PC-3 (cell line): ENCODE measurements around the gene KRTAP4-2. TPM values are rescaled to one million over a fixed set of nuclear protein-coding genes. Genes with fewer than 3 reads are reported as not detected.
"Not testable (repeated sequence)": the region's sequence is repeated elsewhere in the genome, so short reads cannot be mapped to it uniquely, and the experiment has no call there.

ENCODE experiments used
- ATAC-seq: fragments of 200-7000 bp; cut with Tn5 transposase; 2 replicates; pipeline ENCODE4 v1.9.1; 2020; ENCODE audit warnings: mild to moderate bottlenecking, moderate library complexity
- Bru-seq: library from RNA; stranded (reverse); fragments of 400-500 nt; gene quantifications from one replicate; lab custom pipeline; 2021; lab: Mats Ljungman, UMichigan
- BruChase-seq, 2 experiments: library from RNA; stranded (reverse); fragments of 400-500 nt; gene quantifications; one replicate each; lab custom pipeline; 2021; lab: Mats Ljungman, UMichigan
- BruUV-seq: library from RNA; stranded (reverse); fragments of 400-500 nt; replicated peaks from 2 replicates; lab custom pipeline; 2021; lab: Mats Ljungman, UMichigan
- CTCF ChIA-PET: fragments of 300-600 bp; sonication (Branson Sonifier 250); formaldehyde crosslinking; loops from one replicate; lab custom pipeline; 2022; ENCODE audit warnings: antibody characterized with exemption; lab: Charles Lee
- POLR2A ChIA-PET: fragments of 300-600 bp; sonication (Branson Sonifier 250); formaldehyde crosslinking; loops from one replicate; lab custom pipeline; 2022; ENCODE audit warnings: antibody characterized with exemption; ENCODE audit not compliant: unreplicated experiment; lab: Charles Lee
- DNase-seq: peaks from one replicate; pipeline ENCODE4 v3.0.0-alpha.2; 2015
- H2AFZ ChIP-seq: fragments of 300-600 bp; sonication (generic); 2 replicates; pipeline ENCODE4 v1.6.0; 2016; ENCODE audit warnings: antibody characterized with exemption, low read length
- H3F3A ChIP-seq: fragments of 300-600 bp; sonication (generic); one replicate; pipeline ENCODE4 v1.6.0; 2017; ENCODE audit warnings: antibody characterized with exemption, low read length, control low read depth, mild to moderate bottlenecking; ENCODE audit not compliant: unreplicated experiment
- H3K27ac ChIP-seq: fragments of 300-600 bp; sonication (generic); 2 replicates; pipeline ENCODE4 v1.5.1; 2016; ENCODE audit warnings: mild to moderate bottlenecking, low read length
- H3K27me3 ChIP-seq: fragments of 300-600 bp; sonication (generic); 2 replicates; pipeline ENCODE4 v1.6.1; 2016; ENCODE audit warnings: low read length, mixed read lengths
- H3K36me3 ChIP-seq: fragments of 300-600 bp; sonication (generic); 2 replicates; pipeline ENCODE4 v1.6.1; 2016; ENCODE audit warnings: low read depth, mixed run types, low read length, mixed read lengths
- H3K4me1 ChIP-seq: fragments of 300-600 bp; sonication (generic); 2 replicates; pipeline ENCODE4 v1.5.1; 2016; ENCODE audit warnings: low read length; ENCODE audit not compliant: insufficient read depth
- H3K4me2 ChIP-seq: fragments of 300-600 bp; sonication (generic); 2 replicates; pipeline ENCODE4 v1.6.0; 2016; ENCODE audit warnings: low read length
- H3K4me3 ChIP-seq: fragments of 300-600 bp; sonication (generic); 2 replicates; pipeline ENCODE4 v1.5.1; 2016; ENCODE audit warnings: mild to moderate bottlenecking, low read length, mixed read lengths
- H3K79me2 ChIP-seq: fragments of 300-600 bp; sonication (generic); 2 replicates; pipeline ENCODE4 v1.6.1; 2017; ENCODE audit warnings: low read length, mixed read lengths
- H3K9ac ChIP-seq: fragments of 300-600 bp; sonication (generic); 2 replicates; pipeline ENCODE4 v1.6.0; 2016; ENCODE audit warnings: mild to moderate bottlenecking, low read length
- H3K9me2 ChIP-seq: fragments of 300-600 bp; sonication (generic); replicated peaks from 2 replicates; pipeline ENCODE4 v1.6.1; 2016; ENCODE audit warnings: mixed run types, low read length, mixed read lengths
- H3K9me3 ChIP-seq: fragments of 300-600 bp; sonication (generic); 2 replicates; pipeline ENCODE4 v1.6.1; 2016; ENCODE audit warnings: low read length, mixed read lengths
- H4K20me1 ChIP-seq: fragments of 300-600 bp; sonication (generic); 2 replicates; pipeline ENCODE4 v1.6.1; 2016; ENCODE audit warnings: low read length, mixed read lengths
- EZH2 ChIP-seq: fragments of 300-600 bp; sonication (generic); IDR thresholded peaks from one replicate; pipeline ENCODE4 v1.6.1; 2017; ENCODE audit warnings: antibody characterized with exemption, mild to moderate bottlenecking, low read length; ENCODE audit not compliant: unreplicated experiment
- EZH2phosphoT487 ChIP-seq: fragments of 300-600 bp; sonication (generic); IDR thresholded peaks from 2 replicates; pipeline ENCODE4 v1.6.1; 2018; ENCODE audit warnings: mild to moderate bottlenecking, antibody characterized with exemption, low read length, borderline replicate concordance
- intact Hi-C: fragments of 100-400 bp; cut with micrococcal nuclease; formaldehyde crosslinking; loops from 2 replicates; pipeline ENCODE4 v1.9.0; 2023
- long read RNA-seq: library from polyadenylated mRNA; unstranded; transcript quantifications from one replicate; pipeline ENCODE4 v2.0.0, GENCODE V29; 2021; ENCODE audit not compliant: unreplicated experiment
- total RNA-seq: library from RNA; depleted of rRNA; stranded (reverse); fragments of >200 nt; gene quantifications from 2 replicates; pipeline ENCODE4 v1.2.3, GENCODE V29; 2014; rRNA removed
- TF ChIP-seq, protein P1 (sequence below): fragments of 300-600 bp; sonication (generic); conservative IDR thresholded peaks from 2 replicates; pipeline ENCODE4 v1.5.1; 2017; ENCODE audit warnings: antibody characterized with exemption, low read depth, mild to moderate bottlenecking, low read length

Gene KRTAP4-2
- total RNA-seq (not detected in 2 replicates), Bru-seq, nascent RNA (not detected), BruChase-seq, experiment 1, labeled RNA remaining after a 6-hour chase (not detected), BruChase-seq, experiment 2, labeled RNA remaining after a 2-hour chase (not detected)
- long read RNA-seq = 0 reads

DNA sequence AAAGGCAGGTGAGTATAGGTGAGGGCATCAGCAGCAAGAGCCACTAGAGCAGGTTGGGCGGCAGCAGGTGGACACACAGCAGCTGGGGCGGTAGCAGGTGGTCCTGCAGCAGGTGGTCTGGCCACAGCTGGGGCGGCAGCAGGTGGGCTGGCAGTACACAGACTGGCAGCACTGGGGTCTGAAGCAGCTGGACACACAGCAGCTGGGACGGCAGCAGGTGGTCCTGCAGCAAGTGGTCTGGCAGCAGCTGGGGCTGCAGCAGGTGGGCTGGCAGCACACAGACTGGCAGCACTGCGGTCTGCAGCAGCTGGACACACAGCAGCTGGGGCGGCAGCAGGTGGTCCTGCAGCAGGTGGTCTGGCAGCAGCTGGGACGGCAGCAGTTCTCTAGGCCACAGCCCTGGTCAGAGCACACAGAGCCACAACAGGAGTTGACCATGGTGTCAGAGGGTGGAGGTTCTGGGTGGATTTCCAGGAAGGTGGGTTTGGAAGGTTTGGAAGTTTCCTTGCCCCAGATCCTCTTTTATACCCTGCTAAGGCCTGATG, at the start of gene KRTAP4-2:
Gene KRTAP4-2 (minus strand): TSS at position 495 of the 545 bp plus-strand sequence. CDS start 57 bp downstream, at position 438.
- Histone ChIP-seq H2AFZ (no peak within 1 kb of the TSS), H3K4me3 (no peak within 1 kb of the TSS), H3F3A (no peaks in the 10 kb centered on the region), H3K9me2 (no peaks in the 10 kb centered on the region), H3K36me3 (no peaks in the 10 kb centered on the region), H3K27me3 (no peaks in the 10 kb centered on the region), H3K4me1 (peaks cover 4% of the 10 kb centered on the region; the same call in 1 of the 2 replicates), H3K27ac (no peak within 1 kb of the TSS), H3K9me3 (no peaks in the 10 kb centered on the region), H3K4me2 (no peak within 1 kb of the TSS), H3K79me2 (no peaks in the 10 kb centered on the region), H4K20me1 (no peaks in the 10 kb centered on the region), H3K9ac (no peak within 1 kb of the TSS)
- POLR2A ChIA-PET = no interaction called here
- DNase-seq = no peak
- BruUV-seq = no TSS peak
- CTCF ChIA-PET = no interaction called here
- no peak for TF ChIP-seq EZH2
- TF ChIP-seq EZH2phosphoT487 = no peak
- TF ChIP-seq, protein P1, sequence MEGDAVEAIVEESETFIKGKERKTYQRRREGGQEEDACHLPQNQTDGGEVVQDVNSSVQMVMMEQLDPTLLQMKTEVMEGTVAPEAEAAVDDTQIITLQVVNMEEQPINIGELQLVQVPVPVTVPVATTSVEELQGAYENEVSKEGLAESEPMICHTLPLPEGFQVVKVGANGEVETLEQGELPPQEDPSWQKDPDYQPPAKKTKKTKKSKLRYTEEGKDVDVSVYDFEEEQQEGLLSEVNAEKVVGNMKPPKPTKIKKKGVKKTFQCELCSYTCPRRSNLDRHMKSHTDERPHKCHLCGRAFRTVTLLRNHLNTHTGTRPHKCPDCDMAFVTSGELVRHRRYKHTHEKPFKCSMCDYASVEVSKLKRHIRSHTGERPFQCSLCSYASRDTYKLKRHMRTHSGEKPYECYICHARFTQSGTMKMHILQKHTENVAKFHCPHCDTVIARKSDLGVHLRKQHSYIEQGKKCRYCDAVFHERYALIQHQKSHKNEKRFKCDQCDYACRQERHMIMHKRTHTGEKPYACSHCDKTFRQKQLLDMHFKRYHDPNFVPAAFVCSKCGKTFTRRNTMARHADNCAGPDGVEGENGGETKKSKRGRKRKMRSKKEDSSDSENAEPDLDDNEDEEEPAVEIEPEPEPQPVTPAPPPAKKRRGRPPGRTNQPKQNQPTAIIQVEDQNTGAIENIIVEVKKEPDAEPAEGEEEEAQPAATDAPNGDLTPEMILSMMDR = no peak
- intact Hi-C loops = no loop called here
- ATAC-seq = no peak

DNA sequence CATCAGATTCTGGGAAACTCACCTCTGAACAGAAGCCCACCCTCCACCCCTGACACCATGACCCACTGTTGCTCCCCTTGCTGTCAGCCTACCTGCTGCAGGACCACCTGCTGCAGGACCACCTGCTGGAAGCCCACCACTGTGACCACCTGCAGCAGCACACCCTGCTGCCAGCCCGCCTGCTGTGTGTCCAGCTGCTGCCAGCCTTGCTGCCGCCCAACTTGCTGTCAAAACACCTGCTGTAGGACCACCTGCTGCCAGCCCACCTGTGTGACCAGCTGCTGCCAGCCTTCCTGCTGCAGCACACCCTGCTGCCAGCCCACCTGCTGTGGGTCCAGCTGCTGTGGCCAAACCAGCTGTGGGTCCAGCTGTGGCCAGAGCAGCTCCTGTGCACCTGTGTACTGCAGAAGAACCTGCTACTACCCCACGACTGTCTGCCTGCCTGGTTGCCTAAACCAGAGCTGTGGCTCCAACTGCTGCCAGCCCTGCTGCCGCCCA, 48.6 kb upstream of the KRTAP4-2 start, which contains the start of gene KRTAP9-2:
Gene KRTAP9-2 (plus strand): TSS at position 51 of the 498 bp plus-strand sequence. CDS start 7 bp downstream, at position 58.
- H3K27me3 ChIP-seq, H3K9ac ChIP-seq, H2AFZ ChIP-seq, H3K27ac ChIP-seq, CTCF ChIA-PET, H3K4me3 ChIP-seq, intact Hi-C loops, H3K4me2 ChIP-seq, H3F3A ChIP-seq, DNase-seq, H3K9me3 ChIP-seq, H4K20me1 ChIP-seq, H3K4me1 ChIP-seq, H3K9me2 ChIP-seq, POLR2A ChIA-PET, H3K36me3 ChIP-seq, ATAC-seq, H3K79me2 ChIP-seq, BruUV-seq: not testable (repeated sequence)

- intact Hi-C loops = no loop called here
- Histone ChIP-seq H3K4me3 (no peak overlapping the region), H4K20me1 (no peaks in the 10 kb centered on the region), H3F3A (no peaks in the 10 kb centered on the region), H3K4me2 (no peak overlapping the region), H3K9me3 (no peaks in the 10 kb centered on the region), H3K27ac (no peak overlapping the region), H3K9ac (no peak overlapping the region), H3K27me3 (no peaks in the 10 kb centered on the region), H3K79me2 (no peaks in the 10 kb centered on the region), H3K9me2 (no peaks in the 10 kb centered on the region), H3K36me3 (no peaks in the 10 kb centered on the region), H3K4me1 (peaks cover 7% of the 10 kb centered on the region; the same call in 1 of the 2 replicates), H2AFZ (no peak overlapping the region)
- TF ChIP-seq EZH2phosphoT487 (no peak), EZH2 (no peak)
- TF ChIP-seq, protein P1 = no peak
- ChIA-PET POLR2A (no interaction called here), CTCF (no interaction called here)
- no TSS peak for BruUV-seq
- ATAC-seq = no peak
- DNase-seq = no peak
Observed at GRCh38 chr17:41226051-41226450, 48.0 kb upstream of the KRTAP4-2 start.
